ENCODE measurements around the gene FCGBP. TPM values are rescaled to one million over a fixed set of nuclear protein-coding genes. Genes with fewer than 3 reads are reported as not detected.

FCGBP gene
- total RNA-seq, 2 donors from 2014 or later, result 2.1 to 11.3 TPM

GRCh38 chr19:39937787-39938186 is 3.4 kb upstream of the FCGBP start:
- Mint-ChIP-seq H3K27me3 (no peaks in the 10 kb centered on the region), H3K4me1 (peaks cover 59% of the 10 kb centered on the region), H3K36me3 (ENCODE audit: low read depth) (no peaks in the 10 kb centered on the region), H3K9me3 (no peaks in the 10 kb centered on the region), H3K27ac (peak overlapping the region; percentile 37), H3K4me3 (peak overlapping the region; percentile 14)
- no peak for ATAC-seq (replicated peaks)

- H3K36me3 Mint-ChIP-seq (ENCODE audit: low read depth), result no peaks in the 10 kb centered on the region
- H3K9me3 Mint-ChIP-seq, result no peaks in the 10 kb centered on the region
- H3K4me3 Mint-ChIP-seq, result peak overlapping the region; percentile 14
- peak; percentile 86 for ATAC-seq (replicated peaks)
- no peaks in the 10 kb centered on the region for H3K27me3 Mint-ChIP-seq
- H3K27ac Mint-ChIP-seq, result peak overlapping the region; percentile 37
- H3K4me1 Mint-ChIP-seq, result peaks cover 54% of the 10 kb centered on the region
Observed at GRCh38 chr19:39937094-39937720, 2.8 kb upstream of the FCGBP start.

- Mint-ChIP-seq H3K27ac (peak overlapping the region; percentile 37), H3K4me3 (peak overlapping the region; percentile 14)
Observed at GRCh38 chr19:39936622-39937021, 2.2 kb upstream of the FCGBP start.

DNA sequence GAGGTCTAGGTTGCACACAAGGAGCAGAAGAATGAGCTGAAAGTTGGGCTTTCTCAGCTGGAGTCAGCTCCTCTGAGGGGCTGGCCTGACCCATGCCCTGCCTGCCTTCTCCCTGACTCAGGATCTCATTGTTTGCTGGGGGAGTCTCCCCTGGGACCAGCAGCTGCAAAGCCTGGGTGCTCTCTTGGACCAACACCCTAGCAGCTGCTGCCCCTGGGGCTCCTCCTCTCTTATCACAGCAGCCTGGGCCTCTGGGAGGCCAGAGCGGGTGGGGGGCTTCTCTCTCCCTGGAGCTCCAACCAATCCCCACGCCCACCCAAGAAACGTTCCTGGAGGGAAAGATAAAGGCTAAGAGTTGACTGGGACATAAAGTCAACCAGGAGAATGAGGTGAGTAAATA is 1.6 kb upstream of the FCGBP start:
- Mint-ChIP-seq H3K27me3 (no peaks in the 10 kb centered on the region), H3K36me3 (ENCODE audit: low read depth) (no peaks in the 10 kb centered on the region), H3K27ac (peak overlapping the region; percentile 37), H3K9me3 (no peaks in the 10 kb centered on the region), H3K4me3 (peak overlapping the region; percentile 14), H3K4me1 (peaks cover 42% of the 10 kb centered on the region)
- no peak for ATAC-seq (replicated peaks)

More at GRCh38 chr19:39936622-39937021, 2.2 kb upstream of the FCGBP start:
- H3K36me3 Mint-ChIP-seq (ENCODE audit: low read depth), result no peaks in the 10 kb centered on the region
- H3K9me3 Mint-ChIP-seq, result no peaks in the 10 kb centered on the region
- H3K27me3 Mint-ChIP-seq, result no peaks in the 10 kb centered on the region
- H3K4me1 Mint-ChIP-seq, result peaks cover 48% of the 10 kb centered on the region
- no peak for ATAC-seq (replicated peaks)

- peaks cover 36% of the 10 kb centered on the region for H3K4me1 Mint-ChIP-seq
- peak overlapping the region; percentile 14 for H3K4me3 Mint-ChIP-seq
- H3K27ac Mint-ChIP-seq, result peak overlapping the region; percentile 37
- H3K36me3 Mint-ChIP-seq (ENCODE audit: low read depth), result no peaks in the 10 kb centered on the region
- H3K27me3 Mint-ChIP-seq, result no peaks in the 10 kb centered on the region
- no peak for ATAC-seq (replicated peaks)
- H3K9me3 Mint-ChIP-seq, result no peaks in the 10 kb centered on the region
Observed at GRCh38 chr19:39935364-39935661, 879 bp upstream of the FCGBP start.

DNA sequence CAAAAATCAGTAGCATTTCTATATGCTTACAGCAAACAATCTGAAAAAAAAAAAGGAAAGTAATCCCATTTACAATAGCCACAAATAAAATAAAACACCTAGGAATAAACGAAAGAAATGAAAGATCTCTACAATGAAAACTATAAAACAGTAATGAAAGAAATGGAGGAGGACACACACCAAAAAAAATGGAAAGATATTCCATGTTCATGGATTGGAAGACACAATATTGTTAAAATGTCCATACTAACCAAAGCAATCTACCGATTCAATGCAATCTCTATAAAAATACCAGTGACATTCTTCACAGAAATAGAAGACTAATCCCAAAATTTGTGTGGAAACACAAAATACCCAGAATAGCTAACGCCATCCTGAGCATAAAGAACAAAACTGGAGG is 4.7 kb downstream of the FCGBP start:
- no peaks in the 10 kb centered on the region for H3K36me3 Mint-ChIP-seq (ENCODE audit: low read depth)
- H3K9me3 Mint-ChIP-seq, result no peaks in the 10 kb centered on the region
- peaks cover 12% of the 10 kb centered on the region for H3K4me1 Mint-ChIP-seq
- H3K4me3 Mint-ChIP-seq, result no peak overlapping the region
- H3K27ac Mint-ChIP-seq, result no peak overlapping the region
- H3K27me3 Mint-ChIP-seq, result no peaks in the 10 kb centered on the region
- ATAC-seq (replicated peaks), result no peak

DNA sequence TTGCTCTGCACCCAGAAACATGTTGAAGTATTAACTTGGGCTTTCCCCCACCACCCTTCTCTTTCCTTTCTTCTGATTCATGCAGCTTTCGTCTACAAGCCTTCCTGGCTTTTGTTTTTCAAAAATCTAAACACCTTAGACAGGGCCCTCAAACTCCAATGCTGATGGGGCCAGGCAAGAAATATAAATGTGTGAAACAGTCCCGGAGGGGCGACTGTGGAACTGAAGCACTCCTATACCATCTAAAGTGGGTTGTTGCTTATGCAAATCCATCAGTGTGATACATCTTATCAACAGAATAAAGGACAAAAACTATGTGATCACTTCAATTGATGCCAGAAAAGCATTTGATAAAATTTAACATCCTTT is 6.1 kb downstream of the FCGBP start:
- ATAC-seq (replicated peaks), result no peak
- no peak overlapping the region for H3K27ac Mint-ChIP-seq
- H3K9me3 Mint-ChIP-seq, result no peaks in the 10 kb centered on the region
- H3K36me3 Mint-ChIP-seq (ENCODE audit: low read depth), result no peaks in the 10 kb centered on the region
- H3K4me1 Mint-ChIP-seq, result peaks cover 6% of the 10 kb centered on the region
- no peaks in the 10 kb centered on the region for H3K27me3 Mint-ChIP-seq
- H3K4me3 Mint-ChIP-seq, result no peak overlapping the region

DNA sequence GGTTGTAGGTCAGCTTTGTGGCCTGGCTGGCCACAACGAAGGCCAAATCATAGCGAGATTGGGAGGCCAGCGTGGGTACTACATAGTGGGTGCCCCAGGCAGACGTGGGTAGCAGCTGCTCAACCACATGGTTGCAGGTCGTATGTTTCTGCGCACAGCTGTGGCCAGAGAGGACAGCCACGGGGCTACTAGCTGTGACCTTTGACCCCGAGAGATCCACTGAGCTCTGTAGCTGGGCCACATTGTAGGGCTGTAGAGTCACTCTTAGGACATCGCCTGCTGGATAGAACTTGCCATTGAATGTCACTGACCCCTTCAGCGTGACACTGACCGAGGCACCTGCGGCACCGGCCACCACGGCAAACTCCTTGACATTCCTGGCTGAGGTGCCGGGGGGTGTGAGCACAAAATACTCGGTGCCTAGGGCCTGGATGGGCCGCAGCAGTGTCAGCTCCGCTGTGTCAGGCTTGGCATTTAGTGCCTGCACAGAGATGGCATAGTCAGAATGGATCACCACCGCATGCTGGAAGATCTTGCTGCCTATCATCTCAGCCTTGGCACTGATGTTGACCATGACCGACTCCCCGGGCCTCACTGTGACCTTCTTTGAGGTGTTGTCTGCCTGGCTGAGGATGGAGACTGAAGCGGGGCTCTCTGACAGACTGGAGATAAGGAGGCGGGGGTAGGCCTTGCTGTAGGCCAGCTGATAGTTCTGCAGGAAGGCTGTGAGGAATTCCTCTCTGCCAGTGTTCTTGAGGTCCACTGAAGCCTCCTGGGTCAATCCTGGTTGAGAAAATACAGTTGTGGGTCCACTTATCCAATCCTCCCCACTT is 6.7 kb downstream of the FCGBP start:
- no peaks in the 10 kb centered on the region for H3K27me3 Mint-ChIP-seq
- no peak overlapping the region for H3K27ac Mint-ChIP-seq
- no peak overlapping the region for H3K4me3 Mint-ChIP-seq
- no peak for ATAC-seq (replicated peaks)
- no peaks in the 10 kb centered on the region for H3K9me3 Mint-ChIP-seq
- H3K4me1 Mint-ChIP-seq, result peaks cover 6% of the 10 kb centered on the region
- H3K36me3 Mint-ChIP-seq (ENCODE audit: low read depth), result no peaks in the 10 kb centered on the region

DNA sequence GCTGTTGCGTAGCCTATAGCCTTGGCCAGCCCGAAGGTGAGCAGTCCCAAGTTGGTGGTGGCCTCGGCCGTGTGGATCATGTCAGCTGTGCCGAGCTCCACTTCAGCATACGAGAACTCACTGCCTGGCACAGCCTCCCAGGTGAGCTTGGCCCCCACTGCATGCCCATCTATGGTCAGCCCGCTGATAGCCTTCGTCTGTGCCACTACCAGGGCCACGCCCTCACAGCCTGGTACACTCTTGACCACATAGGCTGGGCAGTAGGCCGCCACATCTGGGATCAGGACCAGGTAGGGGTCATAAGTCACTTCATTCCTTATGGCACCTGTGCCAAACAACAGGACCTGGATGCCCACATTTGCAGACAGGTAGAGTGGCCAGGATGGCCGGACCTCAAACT is 7.4 kb downstream of the FCGBP start:
- H3K27ac Mint-ChIP-seq, result no peak overlapping the region
- H3K36me3 Mint-ChIP-seq (ENCODE audit: low read depth), result no peaks in the 10 kb centered on the region
- ATAC-seq (replicated peaks), result no peak
- H3K9me3 Mint-ChIP-seq, result no peaks in the 10 kb centered on the region
- peaks cover 6% of the 10 kb centered on the region for H3K4me1 Mint-ChIP-seq
- no peaks in the 10 kb centered on the region for H3K27me3 Mint-ChIP-seq
- no peak overlapping the region for H3K4me3 Mint-ChIP-seq

- no peaks in the 10 kb centered on the region for H3K36me3 Mint-ChIP-seq (ENCODE audit: low read depth)
- ATAC-seq (replicated peaks), result no peak
- no peak overlapping the region for H3K27ac Mint-ChIP-seq
- no peaks in the 10 kb centered on the region for H3K27me3 Mint-ChIP-seq
- no peaks in the 10 kb centered on the region for H3K9me3 Mint-ChIP-seq
- H3K4me3 Mint-ChIP-seq, result no peak overlapping the region
- peaks cover 6% of the 10 kb centered on the region for H3K4me1 Mint-ChIP-seq
Observed at GRCh38 chr19:39926170-39926760, 8.2 kb downstream of the FCGBP start.

DNA sequence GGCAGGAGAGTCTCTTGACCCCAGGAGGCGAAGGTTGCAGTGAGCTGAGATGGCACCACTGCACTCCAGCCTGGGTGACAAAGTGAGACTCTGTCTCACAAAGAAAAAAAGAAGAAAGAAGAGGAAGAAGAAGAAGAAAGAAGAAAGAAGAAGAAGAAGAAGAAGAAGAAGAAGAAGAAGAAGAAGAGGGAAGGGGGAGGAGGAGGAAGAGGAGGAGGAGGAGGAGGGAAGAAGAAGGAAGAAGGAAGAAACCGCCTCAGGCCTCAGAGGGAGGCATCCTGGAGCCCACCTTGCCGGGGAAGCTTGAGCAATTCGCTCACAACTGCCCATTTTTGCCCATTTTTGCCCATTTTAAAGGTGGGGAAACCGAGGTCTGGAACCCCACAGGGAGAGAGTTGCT is 9.5 kb downstream of the FCGBP start:
- Mint-ChIP-seq H3K36me3 (ENCODE audit: low read depth) (no peaks in the 10 kb centered on the region), H3K9me3 (no peaks in the 10 kb centered on the region), H3K27ac (no peak overlapping the region), H3K4me3 (no peak overlapping the region), H3K27me3 (no peaks in the 10 kb centered on the region), H3K4me1 (peaks cover 5% of the 10 kb centered on the region)
- ATAC-seq (replicated peaks), result no peak

GRCh38 chr19:39924389-39924788 is 10.0 kb downstream of the FCGBP start:
- H3K4me3 Mint-ChIP-seq, result no peak overlapping the region
- ATAC-seq (replicated peaks), result no peak
- no peaks in the 10 kb centered on the region for H3K9me3 Mint-ChIP-seq

DNA sequence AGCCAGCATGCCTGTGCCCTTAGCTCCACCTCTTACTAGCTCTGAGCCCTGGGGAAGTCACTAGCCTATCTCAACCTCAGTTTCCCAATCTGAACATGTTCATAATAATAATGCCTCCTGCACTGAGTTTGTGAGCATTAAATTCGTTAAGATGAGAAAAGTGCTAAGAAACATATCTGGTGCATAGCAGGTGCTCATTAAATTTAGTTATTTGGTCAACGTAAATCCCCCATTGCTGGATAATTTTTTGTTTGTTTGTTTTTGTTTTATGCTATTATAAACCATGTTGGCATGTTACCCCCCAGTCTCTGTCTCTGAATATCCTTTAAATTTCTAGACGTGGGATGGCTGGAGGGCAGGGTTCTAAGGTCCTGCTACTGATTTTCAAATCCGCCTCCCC is 10.6 kb downstream of the FCGBP start:
- no peaks in the 10 kb centered on the region for H3K27me3 Mint-ChIP-seq
- H3K4me3 Mint-ChIP-seq, result no peak overlapping the region
- H3K9me3 Mint-ChIP-seq, result no peaks in the 10 kb centered on the region
- no peak overlapping the region for H3K27ac Mint-ChIP-seq
- no peak for ATAC-seq (replicated peaks)
- H3K36me3 Mint-ChIP-seq (ENCODE audit: low read depth), result no peaks in the 10 kb centered on the region
- H3K4me1 Mint-ChIP-seq, result no peaks in the 10 kb centered on the region

More at GRCh38 chr19:39924389-39924788, 10.0 kb downstream of the FCGBP start:
- Mint-ChIP-seq H3K36me3 (ENCODE audit: low read depth) (no peaks in the 10 kb centered on the region), H3K27me3 (no peaks in the 10 kb centered on the region), H3K27ac (no peak overlapping the region), H3K4me1 (no peaks in the 10 kb centered on the region)

DNA sequence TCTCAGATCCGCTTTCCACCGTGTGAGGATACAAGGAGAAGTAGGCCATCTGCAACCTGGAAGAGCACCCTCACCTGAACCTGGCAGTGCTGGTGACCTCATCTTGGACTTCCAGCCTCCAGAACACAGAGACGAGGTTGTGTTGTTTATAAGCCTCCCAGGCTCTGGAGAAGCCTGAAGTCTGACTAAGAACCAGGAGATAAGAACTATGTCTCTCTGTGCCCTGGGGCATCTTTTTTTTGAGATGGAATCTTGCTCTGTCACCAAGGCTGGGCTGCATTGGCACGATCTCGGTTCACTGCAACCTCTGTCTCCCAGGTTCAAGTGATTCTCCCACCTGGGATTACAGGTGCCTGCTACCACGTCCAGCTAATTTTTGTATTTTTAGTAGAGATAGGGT is 14.5 kb downstream of the FCGBP start:
- no peaks in the 10 kb centered on the region for H3K9me3 Mint-ChIP-seq
- no peak overlapping the region for H3K4me3 Mint-ChIP-seq
- no peak overlapping the region for H3K27ac Mint-ChIP-seq
- H3K36me3 Mint-ChIP-seq (ENCODE audit: low read depth), result no peaks in the 10 kb centered on the region
- no peak for ATAC-seq (replicated peaks)
- no peaks in the 10 kb centered on the region for H3K27me3 Mint-ChIP-seq
- no peaks in the 10 kb centered on the region for H3K4me1 Mint-ChIP-seq

- Mint-ChIP-seq H3K9me3 (no peaks in the 10 kb centered on the region), H3K27ac (peak overlapping the region; percentile 54), H3K4me1 (no peaks in the 10 kb centered on the region), H3K27me3 (no peaks in the 10 kb centered on the region), H3K36me3 (ENCODE audit: low read depth) (no peaks in the 10 kb centered on the region), H3K4me3 (no peak overlapping the region)
- ATAC-seq (replicated peaks), result no peak
Observed at GRCh38 chr19:39918183-39918651, 16.2 kb downstream of the FCGBP start.
